Right atrium auricular region (tissue), 2 donors: ENCODE results near the gene PDE10A. TPM values are rescaled to one million over a fixed set of nuclear protein-coding genes. Genes with fewer than 3 reads are reported as not detected.

Experiments
- DNase-seq: peaks from one replicate; pipeline ENCODE4 v3.0.0-alpha.2; 2019; ENCODE audit warnings: low spot score
- H3K27ac ChIP-seq, 2 donors: fragments of 200-600 bp; sonication (generic); 1 replicate in 1 of 2; 2 replicates in 1 of 2; pipeline ENCODE4 v1.5.1; 2016 to 2019
- H3K27me3 ChIP-seq, 2 donors: fragments of 200-600 bp; sonication (generic); one replicate each; pipeline versions ENCODE4 v1.5.1 to v1.6.0; 2017 to 2019
- H3K36me3 ChIP-seq: fragments of 200-600 bp; sonication (generic); one replicate; pipeline ENCODE4 v1.5.1; 2016
- H3K4me1 ChIP-seq, 2 donors: fragments of 200-600 bp; sonication (generic); one replicate each; pipeline versions ENCODE4 v1.5.1 to v1.6.0; 2017 to 2019
- H3K4me3 ChIP-seq, 2 donors: fragments of 200-600 bp; sonication (generic); 1 replicate in 1 of 2; 2 replicates in 1 of 2; pipeline ENCODE4 v1.5.1; 2017 to 2019; ENCODE audit warnings: mild to moderate bottlenecking in 1 of 2, moderate library complexity in 1 of 2
- H3K9me3 ChIP-seq, 2 donors: fragments of 200-600 bp; sonication (generic); one replicate each; pipeline ENCODE4 v1.5.1; 2019
- total RNA-seq, 2 donors: library from RNA; depleted of rRNA; stranded (reverse); fragments of >200 nt; gene quantifications; one replicate each; pipeline ENCODE4 v1.1.0, GENCODE V29; 2016
- TF ChIP-seq, protein P1 (sequence below), 2 donors: fragments of 200-600 bp; sonication (generic); IDR thresholded peaks; one replicate each; pipeline ENCODE4 v1.5.1; 2019; ENCODE audit warnings: antibody characterized with exemption in 2 of 2

Gene PDE10A
- total RNA-seq, 2 donors from 2014 or later: 3.6 to 4.3 TPM

- Histone ChIP-seq H3K9me3 (no peaks in the 10 kb centered on the region), H3K4me3 (no peak overlapping the region), H3K27me3 (no peaks in the 10 kb centered on the region), H3K27ac (no peak overlapping the region), H3K4me1 (peaks cover 0 to 16% of the 10 kb centered on the region in 2 donors), H3K36me3 (no peaks in the 10 kb centered on the region)
- TF ChIP-seq, protein P1, sequence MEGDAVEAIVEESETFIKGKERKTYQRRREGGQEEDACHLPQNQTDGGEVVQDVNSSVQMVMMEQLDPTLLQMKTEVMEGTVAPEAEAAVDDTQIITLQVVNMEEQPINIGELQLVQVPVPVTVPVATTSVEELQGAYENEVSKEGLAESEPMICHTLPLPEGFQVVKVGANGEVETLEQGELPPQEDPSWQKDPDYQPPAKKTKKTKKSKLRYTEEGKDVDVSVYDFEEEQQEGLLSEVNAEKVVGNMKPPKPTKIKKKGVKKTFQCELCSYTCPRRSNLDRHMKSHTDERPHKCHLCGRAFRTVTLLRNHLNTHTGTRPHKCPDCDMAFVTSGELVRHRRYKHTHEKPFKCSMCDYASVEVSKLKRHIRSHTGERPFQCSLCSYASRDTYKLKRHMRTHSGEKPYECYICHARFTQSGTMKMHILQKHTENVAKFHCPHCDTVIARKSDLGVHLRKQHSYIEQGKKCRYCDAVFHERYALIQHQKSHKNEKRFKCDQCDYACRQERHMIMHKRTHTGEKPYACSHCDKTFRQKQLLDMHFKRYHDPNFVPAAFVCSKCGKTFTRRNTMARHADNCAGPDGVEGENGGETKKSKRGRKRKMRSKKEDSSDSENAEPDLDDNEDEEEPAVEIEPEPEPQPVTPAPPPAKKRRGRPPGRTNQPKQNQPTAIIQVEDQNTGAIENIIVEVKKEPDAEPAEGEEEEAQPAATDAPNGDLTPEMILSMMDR (IDR thresholded peaks at IDR 0.05): no peak
- no peak for DNase-seq
Measured at GRCh38 chr6:165571721-165572132, 91.3 kb downstream of the PDE10A start.

- TF ChIP-seq, protein P1 (IDR thresholded peaks at IDR 0.05): no peak
- no peaks in the 10 kb centered on the region for H3K9me3 ChIP-seq
- no peak for DNase-seq
- H3K27me3 ChIP-seq: no peaks in the 10 kb centered on the region
- peaks cover 0 to 16% of the 10 kb centered on the region in 2 donors for H3K4me1 ChIP-seq
- H3K36me3 ChIP-seq: no peaks in the 10 kb centered on the region
- no peak overlapping the region for H3K27ac ChIP-seq
- H3K4me3 ChIP-seq: no peak overlapping the region
Measured at GRCh38 chr6:165571068-165571682, 91.9 kb downstream of the PDE10A start.

GRCh38 chr6:165568326-165568725, 94.7 kb downstream of the PDE10A start:
- TF ChIP-seq, protein P1 (IDR thresholded peaks at IDR 0.05): no peak
- DNase-seq: no peak
- Histone ChIP-seq H3K27me3 (no peaks in the 10 kb centered on the region), H3K27ac (no peak overlapping the region), H3K4me1 (peaks cover 0 to 2% of the 10 kb centered on the region in 2 donors), H3K4me3 (no peak overlapping the region), H3K36me3 (no peaks in the 10 kb centered on the region), H3K9me3 (peaks cover 0 to 12% of the 10 kb centered on the region in 2 donors)

DNA sequence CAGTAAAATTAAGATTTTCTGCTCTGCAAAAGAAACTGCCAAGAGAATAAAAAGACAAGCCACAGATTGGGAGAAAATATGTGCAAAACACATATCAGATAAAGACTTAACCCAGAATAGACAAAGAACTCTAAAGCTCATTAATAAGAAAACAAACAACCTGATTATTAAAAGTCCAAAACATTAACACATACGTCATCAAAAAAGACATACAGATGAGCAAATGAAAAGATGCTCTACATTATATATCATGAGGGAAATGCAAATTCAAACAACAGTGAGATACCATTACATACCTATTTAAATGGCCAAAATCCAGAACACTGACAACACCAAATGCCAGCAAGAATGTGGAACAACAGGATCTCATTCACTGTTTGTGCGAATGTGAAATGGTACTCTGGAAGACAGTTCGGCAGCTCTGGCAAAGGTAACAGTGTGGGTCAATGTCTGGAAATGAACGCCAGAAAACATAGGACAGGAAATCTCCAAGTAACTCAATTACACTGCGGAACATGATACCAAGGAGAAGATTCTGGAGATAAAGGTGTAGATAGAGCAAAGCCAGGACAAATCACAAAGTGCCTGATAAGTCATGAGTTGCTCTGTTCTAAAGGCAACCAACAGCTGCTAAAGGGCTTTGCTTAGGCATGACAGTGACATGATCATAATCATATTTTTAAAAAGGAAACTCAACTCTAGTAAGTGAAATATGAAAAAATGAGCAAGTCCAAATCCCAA, 96.8 kb downstream of the PDE10A start:
- no peaks in the 10 kb centered on the region for H3K27me3 ChIP-seq
- H3K36me3 ChIP-seq: no peaks in the 10 kb centered on the region
- H3K4me1 ChIP-seq: no peaks in the 10 kb centered on the region
- TF ChIP-seq, protein P1 (IDR thresholded peaks at IDR 0.05): no peak
- peaks cover 0 to 12% of the 10 kb centered on the region in 2 donors for H3K9me3 ChIP-seq
- no peak for DNase-seq
- no peak overlapping the region for H3K27ac ChIP-seq
- no peak overlapping the region for H3K4me3 ChIP-seq

DNA sequence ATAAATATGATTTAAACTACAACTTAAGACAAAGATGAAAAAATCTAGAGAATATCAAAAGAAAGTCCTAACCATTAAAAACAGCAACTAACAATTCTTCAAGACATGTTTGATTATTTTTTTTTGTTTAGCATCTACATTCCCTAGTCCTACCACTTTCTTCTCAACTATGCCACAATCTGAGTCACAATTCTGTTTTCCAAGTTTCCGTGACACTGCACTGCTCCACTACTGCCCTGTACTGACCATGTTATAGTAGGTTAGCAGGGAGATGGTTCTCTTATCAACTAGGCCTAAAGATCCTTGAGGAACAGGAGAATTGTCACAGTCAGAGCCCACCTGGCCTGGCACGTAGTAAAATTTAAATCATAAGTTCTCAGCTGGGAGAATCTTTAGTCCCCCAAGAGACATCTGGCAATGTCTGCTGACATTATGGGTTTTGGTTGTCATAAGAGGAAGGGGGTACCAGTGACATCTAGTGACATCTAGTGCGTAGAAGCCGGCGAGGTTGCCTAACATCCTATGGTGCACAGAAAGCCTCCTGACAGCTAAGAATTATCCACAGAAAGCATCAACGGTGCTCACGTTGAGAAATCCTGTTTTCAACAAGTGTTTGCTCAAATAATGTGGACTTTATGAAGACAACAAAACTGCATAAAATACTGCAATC, 100.5 kb downstream of the PDE10A start:
- Histone ChIP-seq H3K36me3 (no peaks in the 10 kb centered on the region), H3K27me3 (no peaks in the 10 kb centered on the region), H3K27ac (no peak overlapping the region), H3K9me3 (peaks cover 0 to 18% of the 10 kb centered on the region in 2 donors), H3K4me3 (no peak overlapping the region), H3K4me1 (no peaks in the 10 kb centered on the region)
- TF ChIP-seq, protein P1 (IDR thresholded peaks at IDR 0.05): no peak
- no peak for DNase-seq
